Lower lobe of right lung (tissue), 2 donors: ENCODE results near the gene SPPL3. TPM values are rescaled to one million over a fixed set of nuclear protein-coding genes. Genes with fewer than 3 reads are reported as not detected.

Source experiments
- ATAC-seq, 2 donors: fragments of 200-7000 bp; cut with Tn5 transposase; one replicate each; pipeline ENCODE4 v1.9.1; 2020 to 2022; ENCODE audit warnings: mild to moderate bottlenecking in 2 of 2, moderate library complexity in 2 of 2
- DNase-seq: peaks from one replicate; pipeline ENCODE4 v3.0.0-alpha.2; 2020
- H3K27ac ChIP-seq: fragments of 200-600 bp; one replicate; pipeline ENCODE4 v1.8.0; 2022
- H3K27me3 ChIP-seq: fragments of 200-600 bp; one replicate; pipeline ENCODE4 v1.8.0; 2022; ENCODE audit warnings: low read depth
- H3K36me3 ChIP-seq: fragments of 200-600 bp; one replicate; pipeline ENCODE4 v1.8.0; 2022; ENCODE audit warnings: mild to moderate bottlenecking
- H3K4me1 ChIP-seq: fragments of 200-600 bp; one replicate; pipeline ENCODE4 v1.8.0; 2022
- H3K4me3 ChIP-seq: fragments of 200-600 bp; one replicate; pipeline ENCODE4 v1.8.0; 2022; ENCODE audit warnings: mild to moderate bottlenecking
- H3K9me3 ChIP-seq: fragments of 200-600 bp; one replicate; pipeline ENCODE4 v1.8.0; 2022
- intact Hi-C: fragments of 100-400 bp; cut with DNase I; formaldehyde crosslinking; loops from one replicate; pipeline ENCODE4 v1.11.0; 2022
- total RNA-seq: library from RNA; stranded (reverse); fragmentation: NEBNext Ultra II Directional; extraction: Animal tissue kit (Norgen Biotek cat#: 25700); gene quantifications from one replicate; pipeline ENCODE4 v1.2.1, GENCODE V29; 2021
- TF ChIP-seq, protein P1 (sequence below): fragments of 200-600 bp; IDR thresholded peaks from one replicate; pipeline ENCODE4 v1.8.0; 2022; ENCODE audit warnings: antibody characterized with exemption, mild to moderate bottlenecking
- donor health status: DM: no; HTN: yes; CAD: no; lungs with severe emphysema.

The SPPL3 gene
- total RNA-seq, 1 donor from 2014 or later = 44.0 TPM

DNA sequence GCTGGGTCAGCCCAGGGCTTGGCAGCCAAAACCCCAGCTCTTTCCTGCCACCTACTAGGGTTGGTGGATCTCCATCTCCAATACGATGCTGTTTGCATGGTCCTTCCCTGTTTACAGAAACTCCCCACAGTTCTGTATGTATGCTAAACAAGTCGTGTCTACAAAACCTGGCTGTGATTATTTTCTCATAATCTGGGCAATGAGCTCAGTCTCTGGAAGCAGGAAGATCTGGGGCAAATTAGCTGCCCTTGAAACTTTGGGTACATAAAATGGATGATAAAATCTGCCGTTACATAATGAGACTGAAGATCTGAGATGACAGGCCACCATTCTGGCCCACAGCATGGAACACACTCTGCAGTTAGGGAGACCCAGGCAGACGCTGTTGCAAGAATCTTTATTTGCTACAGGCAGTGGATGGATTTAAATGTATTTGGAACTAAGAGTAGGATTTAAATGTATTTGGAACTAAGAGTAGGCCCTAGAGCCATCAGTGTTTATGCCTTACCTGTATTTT lies 146.9 kb downstream of the SPPL3 start:
- peaks cover 9% of the 10 kb centered on the region for H3K4me1 ChIP-seq
- H3K9me3 ChIP-seq = no peaks in the 10 kb centered on the region
- H3K4me3 ChIP-seq = no peak overlapping the region
- TF ChIP-seq, protein P1, sequence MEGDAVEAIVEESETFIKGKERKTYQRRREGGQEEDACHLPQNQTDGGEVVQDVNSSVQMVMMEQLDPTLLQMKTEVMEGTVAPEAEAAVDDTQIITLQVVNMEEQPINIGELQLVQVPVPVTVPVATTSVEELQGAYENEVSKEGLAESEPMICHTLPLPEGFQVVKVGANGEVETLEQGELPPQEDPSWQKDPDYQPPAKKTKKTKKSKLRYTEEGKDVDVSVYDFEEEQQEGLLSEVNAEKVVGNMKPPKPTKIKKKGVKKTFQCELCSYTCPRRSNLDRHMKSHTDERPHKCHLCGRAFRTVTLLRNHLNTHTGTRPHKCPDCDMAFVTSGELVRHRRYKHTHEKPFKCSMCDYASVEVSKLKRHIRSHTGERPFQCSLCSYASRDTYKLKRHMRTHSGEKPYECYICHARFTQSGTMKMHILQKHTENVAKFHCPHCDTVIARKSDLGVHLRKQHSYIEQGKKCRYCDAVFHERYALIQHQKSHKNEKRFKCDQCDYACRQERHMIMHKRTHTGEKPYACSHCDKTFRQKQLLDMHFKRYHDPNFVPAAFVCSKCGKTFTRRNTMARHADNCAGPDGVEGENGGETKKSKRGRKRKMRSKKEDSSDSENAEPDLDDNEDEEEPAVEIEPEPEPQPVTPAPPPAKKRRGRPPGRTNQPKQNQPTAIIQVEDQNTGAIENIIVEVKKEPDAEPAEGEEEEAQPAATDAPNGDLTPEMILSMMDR = no peak
- peaks cover 14% of the 10 kb centered on the region for H3K36me3 ChIP-seq
- no peak for DNase-seq
- H3K27ac ChIP-seq = no peak overlapping the region
- no peak for ATAC-seq
- intact Hi-C loops = no loop called here
- H3K27me3 ChIP-seq = no peaks in the 10 kb centered on the region

DNA sequence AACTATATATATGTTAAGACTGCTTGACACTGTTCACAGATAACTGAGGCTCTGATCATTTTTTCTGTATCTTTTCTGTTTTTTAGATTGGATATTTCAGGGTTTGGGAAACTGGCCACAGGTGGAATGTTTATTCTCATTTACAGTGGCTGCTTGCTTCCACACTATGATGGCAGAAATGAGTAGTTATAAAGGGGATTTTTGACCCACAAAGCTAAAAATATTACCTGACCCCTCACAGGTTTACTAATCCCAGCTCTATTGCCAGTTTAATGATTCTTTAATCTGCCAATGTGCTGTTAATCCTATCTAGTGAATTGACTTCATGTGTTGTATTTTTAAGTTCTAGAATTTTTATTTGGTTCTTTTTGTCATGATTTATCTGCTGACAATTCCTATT lies 148.9 kb downstream of the SPPL3 start:
- Histone ChIP-seq H3K4me1 (no peaks in the 10 kb centered on the region), H3K4me3 (no peak overlapping the region), H3K27ac (no peak overlapping the region), H3K27me3 (no peaks in the 10 kb centered on the region), H3K36me3 (no peaks in the 10 kb centered on the region), H3K9me3 (no peaks in the 10 kb centered on the region)
- DNase-seq = no peak
- intact Hi-C loops = no loop called here
- TF ChIP-seq, protein P1 = no peak
- ATAC-seq = no peak

DNA sequence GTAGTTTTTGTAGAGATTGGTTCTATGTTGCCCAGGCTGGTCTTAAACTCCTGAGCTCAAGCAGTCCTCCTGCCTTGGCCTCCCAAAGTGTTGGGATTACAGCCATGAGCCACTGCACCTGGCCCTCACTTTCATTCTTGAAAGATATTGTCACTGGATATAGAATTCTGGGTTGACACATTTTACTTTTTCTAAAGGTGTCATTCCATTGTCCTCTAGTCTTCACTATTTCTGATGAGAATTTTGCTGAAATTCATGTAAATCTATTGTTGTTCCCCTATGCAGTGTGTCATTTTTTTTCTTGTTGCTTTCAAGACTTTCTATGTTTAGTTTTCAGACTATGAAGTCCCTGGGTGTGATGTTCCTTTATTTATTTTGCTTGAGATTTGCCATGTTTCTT lies 149.4 kb downstream of the SPPL3 start:
- no peaks in the 10 kb centered on the region for H3K4me1 ChIP-seq
- no peaks in the 10 kb centered on the region for H3K27me3 ChIP-seq
- TF ChIP-seq, protein P1 = no peak
- H3K27ac ChIP-seq = no peak overlapping the region
- no peak for DNase-seq
- no peaks in the 10 kb centered on the region for H3K9me3 ChIP-seq
- no peak overlapping the region for H3K4me3 ChIP-seq
- no peak for ATAC-seq
- no peaks in the 10 kb centered on the region for H3K36me3 ChIP-seq
- intact Hi-C loops = no loop called here

DNA sequence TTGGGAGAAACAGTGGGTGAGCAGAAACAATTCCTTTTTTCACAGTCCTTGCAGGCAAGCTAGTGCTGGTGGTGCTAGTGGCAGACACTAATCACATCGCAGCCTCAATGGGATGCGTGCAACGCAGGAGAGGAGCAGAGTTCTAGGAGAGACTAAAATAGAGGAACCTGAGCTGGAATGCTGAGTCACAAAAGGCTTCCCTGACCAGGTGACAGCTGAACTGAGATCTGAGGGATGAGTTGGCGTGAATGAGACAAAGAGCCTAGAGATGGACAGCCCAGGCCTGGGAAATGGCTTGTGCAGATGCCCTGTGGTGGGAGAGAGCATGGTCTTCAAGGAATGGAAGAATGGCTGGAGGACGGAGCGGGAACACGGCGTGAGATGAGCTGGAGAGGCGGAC lies 152.8 kb downstream of the SPPL3 start:
- DNase-seq (no peak), ATAC-seq (no peak)
- Histone ChIP-seq H3K27ac (no peak overlapping the region), H3K27me3 (no peaks in the 10 kb centered on the region), H3K36me3 (no peaks in the 10 kb centered on the region), H3K4me1 (no peaks in the 10 kb centered on the region), H3K9me3 (no peaks in the 10 kb centered on the region), H3K4me3 (no peak overlapping the region)
- intact Hi-C loops = no loop called here
- TF ChIP-seq, protein P1 = no peak

DNA sequence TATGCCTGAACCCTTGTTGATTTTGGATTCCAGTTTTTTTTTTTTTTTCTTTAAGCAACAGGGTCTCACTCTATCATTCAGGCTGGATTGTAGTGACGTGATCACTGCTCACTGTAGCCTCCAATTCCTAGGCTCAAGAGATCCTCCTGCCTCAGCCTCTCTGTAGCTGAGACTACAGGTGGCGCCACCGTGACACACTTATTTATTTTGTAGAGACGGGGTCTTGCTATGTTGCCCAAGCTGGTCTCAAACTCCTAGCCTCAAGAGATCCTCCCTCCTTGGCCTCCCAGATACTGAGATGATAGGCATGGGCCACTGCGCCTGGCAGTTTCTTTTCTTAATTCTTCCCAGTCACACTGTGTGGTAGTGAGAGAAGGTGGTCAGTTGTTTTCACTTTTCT lies 153.4 kb downstream of the SPPL3 start:
- Histone ChIP-seq H3K4me1 (no peaks in the 10 kb centered on the region), H3K27me3 (no peaks in the 10 kb centered on the region), H3K36me3 (no peaks in the 10 kb centered on the region), H3K4me3 (no peak overlapping the region), H3K9me3 (no peaks in the 10 kb centered on the region), H3K27ac (no peak overlapping the region)
- intact Hi-C loops = no loop called here
- DNase-seq = no peak
- TF ChIP-seq, protein P1 = no peak
- no peak for ATAC-seq

DNA sequence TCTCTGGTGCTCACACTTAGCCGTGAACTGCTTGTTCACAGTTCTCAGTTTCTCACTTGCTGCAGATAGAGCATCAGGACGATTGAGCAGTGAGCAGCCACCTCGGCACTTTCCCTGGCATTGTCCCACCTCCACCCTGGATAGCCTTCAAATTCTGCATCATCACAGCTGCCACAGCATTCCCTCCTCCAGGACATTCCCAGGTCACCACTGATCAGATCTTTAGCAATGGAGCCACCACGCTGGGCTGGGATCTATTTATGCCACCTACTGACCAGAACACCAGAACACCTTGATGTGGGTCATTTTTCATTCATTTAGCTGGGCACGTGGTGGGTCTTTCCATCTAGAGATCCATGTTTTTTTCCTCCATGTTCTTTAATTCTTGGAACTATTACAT lies 154.9 kb downstream of the SPPL3 start:
- intact Hi-C loops = no loop called here
- Histone ChIP-seq H3K36me3 (no peaks in the 10 kb centered on the region), H3K27ac (no peak overlapping the region), H3K27me3 (no peaks in the 10 kb centered on the region), H3K4me1 (no peaks in the 10 kb centered on the region), H3K9me3 (no peaks in the 10 kb centered on the region), H3K4me3 (no peak overlapping the region)
- DNase-seq = no peak
- TF ChIP-seq, protein P1 = no peak
- no peak for ATAC-seq
